KMS-11 (cell line): ENCODE measurements around the gene MCUB.

Experiments used
- H2AFZ ChIP-seq: fragments of 200-600 bp; sonication (generic); 2 replicates; pipeline ENCODE4 v1.6.1; 2016; ENCODE audit warnings: antibody characterized with exemption, mixed run types, low read depth
- H3K27ac ChIP-seq: fragments of 200-600 bp; sonication (generic); 2 replicates; pipeline ENCODE4 v1.6.1; 2016; ENCODE audit warnings: mild to moderate bottlenecking, mixed run types
- H3K27me3 ChIP-seq: fragments of 200-600 bp; sonication (generic); 2 replicates; pipeline ENCODE4 v1.6.1; 2017; ENCODE audit warnings: mild to moderate bottlenecking, low read depth, mixed run types, moderate library complexity; ENCODE audit not compliant: insufficient read depth
- H3K36me3 ChIP-seq: fragments of 200-600 bp; sonication (generic); 2 replicates; pipeline ENCODE4 v1.6.1; 2017; ENCODE audit warnings: mild to moderate bottlenecking, mixed run types; ENCODE audit not compliant: insufficient read depth
- H3K4me1 ChIP-seq: fragments of 200-600 bp; sonication (generic); 2 replicates; pipeline ENCODE4 v1.6.1; 2016; ENCODE audit warnings: mild to moderate bottlenecking, low read depth, mixed run types; ENCODE audit not compliant: poor library complexity, severe bottlenecking
- H3K4me2 ChIP-seq: fragments of 200-600 bp; sonication (generic); 2 replicates; pipeline ENCODE4 v1.7.0; 2016; ENCODE audit warnings: mild to moderate bottlenecking, mixed run types
- H3K4me3 ChIP-seq: fragments of 200-600 bp; sonication (generic); IDR thresholded peaks from 2 replicates; pipeline ENCODE4 v1.6.1; 2017; ENCODE audit warnings: low read depth, low read length, mixed read lengths; ENCODE audit not compliant: insufficient read depth
- H3K79me2 ChIP-seq: fragments of 200-600 bp; sonication (generic); 2 replicates; pipeline ENCODE4 v1.6.1; 2016; ENCODE audit warnings: low read depth, mixed run types; ENCODE audit not compliant: insufficient read depth
- H3K9ac ChIP-seq: fragments of 200-600 bp; sonication (generic); 2 replicates; pipeline ENCODE4 v1.6.1; 2016; ENCODE audit warnings: mild to moderate bottlenecking, mixed run types
- H4K20me1 ChIP-seq: fragments of 200-600 bp; sonication (generic); 2 replicates; pipeline ENCODE4 v1.6.1; 2016; ENCODE audit warnings: mild to moderate bottlenecking, mixed run types; ENCODE audit not compliant: insufficient read depth
- TF ChIP-seq, protein P1 (sequence below): fragments of 200-600 bp; sonication (generic); conservative IDR thresholded peaks from 2 replicates; pipeline ENCODE4 v1.6.1; 2017; ENCODE audit warnings: low read depth, mild to moderate bottlenecking, antibody characterized with exemption, low read length, moderate library complexity, mixed read lengths

MCUB gene

DNA sequence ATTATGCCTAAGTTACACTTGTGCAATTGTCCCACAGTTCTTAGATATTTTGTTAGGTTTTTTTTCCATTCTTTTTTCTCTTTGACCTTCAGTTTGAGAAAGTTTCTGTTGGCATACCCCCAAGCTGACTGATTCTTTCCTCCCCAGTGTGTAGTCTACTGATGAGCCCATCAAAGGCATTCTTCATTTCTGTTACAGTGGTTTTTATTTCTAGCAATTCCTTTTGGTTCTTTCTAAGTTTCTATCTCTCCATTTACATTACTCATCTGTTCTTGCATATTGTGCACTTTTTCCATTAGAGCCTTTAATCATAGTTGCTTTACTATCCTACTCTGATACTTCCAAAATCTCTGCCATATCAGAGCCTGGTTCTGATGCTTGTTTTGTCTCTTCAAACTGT, 111.3 kb downstream of the MCUB start:
- Histone ChIP-seq H2AFZ (no peak overlapping the region), H3K27ac (no peak overlapping the region), H4K20me1 (no peaks in the 10 kb centered on the region), H3K9ac (no peak overlapping the region), H3K27me3 (no peaks in the 10 kb centered on the region), H3K4me2 (no peak overlapping the region), H3K36me3 (no peaks in the 10 kb centered on the region), H3K79me2 (no peaks in the 10 kb centered on the region), H3K4me3 (no peak overlapping the region), H3K4me1 (no peaks in the 10 kb centered on the region)
- TF ChIP-seq, protein P1, sequence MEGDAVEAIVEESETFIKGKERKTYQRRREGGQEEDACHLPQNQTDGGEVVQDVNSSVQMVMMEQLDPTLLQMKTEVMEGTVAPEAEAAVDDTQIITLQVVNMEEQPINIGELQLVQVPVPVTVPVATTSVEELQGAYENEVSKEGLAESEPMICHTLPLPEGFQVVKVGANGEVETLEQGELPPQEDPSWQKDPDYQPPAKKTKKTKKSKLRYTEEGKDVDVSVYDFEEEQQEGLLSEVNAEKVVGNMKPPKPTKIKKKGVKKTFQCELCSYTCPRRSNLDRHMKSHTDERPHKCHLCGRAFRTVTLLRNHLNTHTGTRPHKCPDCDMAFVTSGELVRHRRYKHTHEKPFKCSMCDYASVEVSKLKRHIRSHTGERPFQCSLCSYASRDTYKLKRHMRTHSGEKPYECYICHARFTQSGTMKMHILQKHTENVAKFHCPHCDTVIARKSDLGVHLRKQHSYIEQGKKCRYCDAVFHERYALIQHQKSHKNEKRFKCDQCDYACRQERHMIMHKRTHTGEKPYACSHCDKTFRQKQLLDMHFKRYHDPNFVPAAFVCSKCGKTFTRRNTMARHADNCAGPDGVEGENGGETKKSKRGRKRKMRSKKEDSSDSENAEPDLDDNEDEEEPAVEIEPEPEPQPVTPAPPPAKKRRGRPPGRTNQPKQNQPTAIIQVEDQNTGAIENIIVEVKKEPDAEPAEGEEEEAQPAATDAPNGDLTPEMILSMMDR: no peak

GRCh38 chr4:109672169-109672930, 112.3 kb downstream of the MCUB start:
- TF ChIP-seq, protein P1: no peak
- no peaks in the 10 kb centered on the region for H3K79me2 ChIP-seq

GRCh38 chr4:109673303-109673702, 113.3 kb downstream of the MCUB start:
- no peaks in the 10 kb centered on the region for H3K36me3 ChIP-seq
- no peaks in the 10 kb centered on the region for H3K27me3 ChIP-seq
- no peak overlapping the region for H2AFZ ChIP-seq
- TF ChIP-seq, protein P1: no peak
- no peak overlapping the region for H3K9ac ChIP-seq
- H3K4me3 ChIP-seq: no peak overlapping the region
- H3K4me2 ChIP-seq: no peak overlapping the region
- H4K20me1 ChIP-seq: no peaks in the 10 kb centered on the region
- H3K4me1 ChIP-seq: no peaks in the 10 kb centered on the region
- H3K79me2 ChIP-seq: no peaks in the 10 kb centered on the region
- no peak overlapping the region for H3K27ac ChIP-seq

More at GRCh38 chr4:109672169-109672930, 112.3 kb downstream of the MCUB start:
- H3K36me3 ChIP-seq: no peaks in the 10 kb centered on the region
- H3K9ac ChIP-seq: no peak overlapping the region
- no peak overlapping the region for H3K4me2 ChIP-seq
- no peaks in the 10 kb centered on the region for H4K20me1 ChIP-seq
- H3K4me3 ChIP-seq: no peak overlapping the region
- no peaks in the 10 kb centered on the region for H3K27me3 ChIP-seq
- no peaks in the 10 kb centered on the region for H3K4me1 ChIP-seq
- H2AFZ ChIP-seq: no peak overlapping the region
- no peak overlapping the region for H3K27ac ChIP-seq

GRCh38 chr4:109675181-109675580, 115.1 kb downstream of the MCUB start:
- Histone ChIP-seq H3K4me3 (no peak overlapping the region), H3K9ac (no peak overlapping the region), H3K79me2 (no peaks in the 10 kb centered on the region), H3K27ac (no peak overlapping the region), H4K20me1 (no peaks in the 10 kb centered on the region), H2AFZ (no peak overlapping the region), H3K27me3 (no peaks in the 10 kb centered on the region), H3K36me3 (no peaks in the 10 kb centered on the region), H3K4me1 (no peaks in the 10 kb centered on the region), H3K4me2 (no peak overlapping the region)
- TF ChIP-seq, protein P1: no peak
